Stimulated activated CD8-positive, alpha-beta memory T cell treated with anti-CD3 and anti-CD28 coated beads, Interleukin-12 subunit alpha, Interleukin-12 subunit beta, amount 100 ng/mL, for 4 hours (primary cell): ENCODE data around the gene CEBPG.

Experiments
- DNase-seq: peaks from one replicate; pipeline ENCODE4 v3.0.0-alpha.2; 2020; ENCODE audit warnings: low read depth

The CEBPG gene

GRCh38 chr19:33350538-33351309 lies 22.8 kb upstream of the CEBPG start:
- DNase-seq: no peak

DNA sequence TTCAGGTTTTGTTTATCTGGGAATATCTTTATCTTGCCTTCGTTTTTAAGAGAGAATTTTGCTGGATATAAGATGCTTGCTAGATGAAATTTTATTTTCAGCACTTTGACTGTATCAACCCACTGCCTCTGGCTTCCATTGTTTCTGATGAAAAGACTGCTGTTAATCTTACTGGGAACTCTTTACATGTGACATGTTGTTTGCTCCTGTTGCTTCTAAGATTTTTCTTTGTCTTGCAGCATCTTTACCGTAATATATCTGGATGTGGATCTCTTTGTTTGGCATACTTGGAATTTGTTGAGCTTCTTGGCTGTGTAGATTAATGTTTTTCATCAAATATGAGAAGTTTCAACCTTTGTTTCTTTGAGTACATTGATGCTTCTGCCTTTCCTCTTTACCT lies 18.0 kb upstream of the CEBPG start:
- DNase-seq: no peak

GRCh38 chr19:33357556-33357955 lies 16.0 kb upstream of the CEBPG start:
- no peak for DNase-seq

DNA sequence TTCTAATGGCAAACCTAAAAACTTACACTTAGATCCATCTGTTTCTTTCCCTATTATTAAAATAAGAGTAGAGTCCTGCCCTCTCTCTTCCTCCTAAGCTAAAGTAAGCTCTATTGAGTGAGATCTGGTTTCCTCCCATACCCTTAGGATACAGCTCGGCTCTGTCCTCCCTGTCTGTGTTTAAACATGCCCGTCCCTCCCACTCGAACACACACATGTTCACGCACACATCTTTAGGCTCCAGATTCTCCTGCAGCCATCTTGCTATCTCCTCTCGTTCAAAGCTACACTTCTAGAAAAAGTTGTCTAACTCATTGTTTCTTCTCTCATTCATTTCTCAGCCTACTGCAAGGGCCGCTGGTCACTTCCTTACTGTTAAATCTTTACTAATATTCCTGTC lies 15.1 kb upstream of the CEBPG start:
- no peak for DNase-seq

GRCh38 chr19:33359581-33359980 lies 13.9 kb upstream of the CEBPG start:
- DNase-seq: no peak

DNA sequence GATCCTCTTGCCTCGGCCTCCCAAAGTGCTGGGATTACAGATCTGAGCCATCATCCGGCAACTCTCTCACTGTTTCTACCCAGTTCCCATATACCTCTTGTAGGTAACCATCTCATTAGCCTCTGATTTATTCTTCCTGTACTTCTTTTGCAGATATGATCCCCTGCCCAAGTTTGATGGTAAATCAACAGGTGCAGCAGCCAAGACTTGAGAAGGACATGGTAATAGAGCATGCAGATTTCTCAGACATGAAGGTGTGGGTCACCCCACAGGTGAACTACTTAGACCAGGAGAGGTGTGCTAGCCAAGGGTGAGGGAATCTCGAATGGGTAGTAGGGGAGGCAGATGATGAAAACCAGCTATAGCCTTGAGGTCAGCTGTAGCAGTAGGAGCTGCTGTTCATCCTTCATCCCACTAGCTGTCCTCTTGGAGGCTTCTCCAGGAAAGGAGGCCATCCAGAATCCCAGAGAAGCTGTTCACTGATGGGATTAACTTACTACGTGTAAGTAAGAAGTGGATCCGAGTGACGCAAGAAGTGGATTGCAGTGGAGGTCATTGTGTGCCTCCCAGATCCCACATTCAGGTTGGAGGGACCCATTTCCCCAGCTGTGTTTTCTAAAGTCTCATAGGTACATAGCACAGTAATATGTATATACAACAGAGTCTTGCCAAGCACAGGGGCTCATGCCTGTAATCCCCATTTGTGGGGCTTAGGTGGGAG lies 10.8 kb upstream of the CEBPG start:
- no peak for DNase-seq

GRCh38 chr19:33363476-33363875 lies 10.0 kb upstream of the CEBPG start:
- no peak for DNase-seq

DNA sequence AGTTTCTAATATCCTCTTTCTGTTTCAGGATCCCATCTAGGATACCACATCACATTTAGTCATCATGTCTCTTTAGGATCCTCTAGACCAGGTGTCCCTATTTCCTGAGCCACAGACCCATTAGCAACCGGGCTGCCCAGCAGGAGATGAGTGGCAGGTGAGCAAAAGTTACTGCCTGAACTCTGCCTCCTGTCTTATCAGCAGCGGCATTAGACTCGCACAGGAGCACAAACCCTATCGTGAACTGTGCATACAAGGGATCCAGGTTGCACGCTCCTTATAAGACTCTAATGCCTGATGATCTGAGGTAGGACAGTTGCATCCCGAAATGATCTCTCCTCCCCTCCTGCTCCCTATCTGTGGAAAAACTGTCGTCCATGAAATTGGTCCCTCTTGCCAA lies 7.8 kb upstream of the CEBPG start:
- no peak for DNase-seq

GRCh38 chr19:33366127-33366526 lies 7.4 kb upstream of the CEBPG start:
- no peak for DNase-seq

GRCh38 chr19:33366897-33367296 lies 6.6 kb upstream of the CEBPG start:
- DNase-seq: no peak

- no peak for DNase-seq
These were observed 5.2 kb upstream of the CEBPG start for GRCh38 chr19:33368074-33368864.

DNA sequence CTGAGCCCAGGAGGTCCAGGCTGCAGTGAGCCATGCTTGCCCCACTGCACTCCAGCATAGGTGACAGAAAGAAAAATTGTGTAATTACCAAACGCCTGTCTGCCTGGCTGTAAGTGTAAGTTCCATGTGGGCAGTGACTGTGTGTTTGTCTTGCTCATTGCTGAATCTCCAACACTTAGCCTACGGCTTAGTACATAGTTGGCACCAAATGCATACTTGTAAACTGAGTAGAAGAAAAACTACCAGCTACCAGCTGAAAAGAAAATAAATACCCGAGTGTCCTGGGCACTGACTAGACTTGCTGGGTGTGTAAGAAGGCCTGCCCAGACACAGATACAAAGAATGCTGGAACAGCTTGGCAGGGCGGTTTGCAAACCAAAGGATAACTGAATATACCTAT lies 2.7 kb upstream of the CEBPG start:
- DNase-seq: no peak

DNA sequence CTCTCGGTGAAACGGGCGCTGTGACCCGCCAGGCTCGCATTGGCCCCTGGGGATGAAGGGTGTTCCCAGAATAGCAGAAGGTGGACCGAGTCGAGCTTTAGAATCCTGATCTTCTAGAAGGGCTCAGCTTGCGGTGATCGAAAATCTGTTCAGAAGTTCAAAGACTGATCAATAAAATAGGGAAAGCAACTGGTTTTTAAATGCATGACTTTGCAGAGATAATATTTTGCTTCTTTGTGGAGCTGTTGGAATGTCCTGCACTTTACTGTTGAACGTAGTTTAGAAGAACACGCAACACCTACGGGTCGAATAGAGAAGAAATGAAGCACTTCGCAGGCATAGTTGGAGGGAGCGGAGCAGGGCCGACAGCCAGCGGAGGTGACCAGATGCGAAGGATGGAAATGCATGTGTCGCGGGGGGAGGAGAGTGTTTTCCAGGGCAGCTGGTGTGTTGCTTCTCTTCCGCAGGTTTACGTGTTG lies 766 bp downstream of the CEBPG start:
- DNase-seq: no peak

DNA sequence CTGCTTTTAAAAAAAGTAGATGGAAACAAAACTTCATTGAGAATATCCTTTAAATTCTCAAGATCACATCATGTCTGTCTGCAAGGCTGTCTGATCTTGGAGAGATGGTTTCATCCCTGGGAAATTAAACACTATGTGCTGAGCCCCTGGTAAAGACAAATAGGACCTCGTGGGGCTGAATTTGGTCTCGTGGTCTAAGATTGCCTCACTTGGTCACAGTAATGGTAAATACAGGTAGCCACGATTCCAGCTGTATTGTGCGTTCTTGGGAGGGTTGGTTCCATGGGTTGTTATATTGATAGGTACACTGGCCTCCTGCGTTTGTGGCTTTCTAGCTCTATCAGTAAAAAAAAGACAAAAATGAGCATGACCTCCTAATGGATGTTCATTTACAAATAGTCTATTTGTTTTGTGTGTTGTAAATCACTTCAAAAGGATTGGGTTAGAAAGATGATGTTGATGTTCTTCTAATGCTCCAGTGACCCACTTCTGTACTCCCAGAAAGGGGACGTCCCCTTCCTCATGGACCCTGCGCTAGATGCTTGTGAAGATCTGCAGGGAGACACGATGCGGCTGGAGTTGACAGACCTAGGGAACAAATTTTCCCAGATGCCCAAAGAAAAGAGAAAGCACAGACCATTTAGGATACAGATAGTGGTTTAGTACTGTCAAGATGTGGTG lies 1.8 kb downstream of the CEBPG start:
- no peak for DNase-seq

DNA sequence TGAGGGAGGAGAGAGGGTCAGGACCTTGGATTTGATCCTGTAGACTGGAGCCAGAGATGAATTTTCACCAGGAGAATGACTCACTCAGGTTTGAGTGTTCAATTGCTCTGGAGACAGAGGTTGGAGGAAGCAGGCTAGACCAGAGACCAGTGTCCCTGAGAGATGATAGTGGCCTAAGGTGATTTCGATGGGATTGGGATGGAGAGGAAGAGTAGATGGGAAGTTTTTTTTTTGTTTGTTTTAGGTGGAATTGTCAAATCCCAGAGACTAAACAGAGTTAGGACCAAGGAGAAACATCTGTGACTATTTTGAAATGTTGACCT lies 2.3 kb downstream of the CEBPG start:
- DNase-seq: no peak

GRCh38 chr19:33376423-33376822 lies 2.9 kb downstream of the CEBPG start:
- DNase-seq: no peak

DNA sequence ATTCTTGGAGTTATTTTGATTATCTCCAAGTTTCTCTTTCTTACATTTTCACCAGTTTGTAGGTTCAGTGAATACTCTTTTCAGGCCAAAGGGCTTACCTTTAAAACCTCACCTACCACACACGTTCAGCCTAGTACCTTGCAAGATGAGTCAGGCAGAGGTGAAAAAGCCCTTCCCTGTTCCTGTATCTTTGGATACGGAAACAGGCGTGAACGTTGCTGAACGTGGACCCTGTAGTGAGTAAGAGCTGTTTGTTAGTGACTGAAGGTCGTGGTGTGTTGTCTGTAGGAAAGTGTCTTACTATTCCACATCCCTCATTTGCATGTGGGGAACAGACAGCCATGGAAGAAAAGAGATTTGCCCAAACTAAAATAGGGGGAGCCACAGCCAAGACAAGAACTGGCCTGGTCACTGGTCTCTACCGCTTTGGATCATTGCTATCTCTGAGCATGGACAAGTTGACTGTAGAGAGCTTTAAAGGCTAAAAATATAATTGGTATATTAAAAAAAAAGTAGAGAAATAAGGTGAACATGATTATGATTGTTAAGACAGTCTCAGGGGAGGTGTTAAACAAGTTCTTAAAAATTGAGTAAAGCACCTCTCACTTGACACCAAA lies 3.5 kb downstream of the CEBPG start:
- no peak for DNase-seq

- no peak for DNase-seq
These were observed 4.3 kb downstream of the CEBPG start for GRCh38 chr19:33377586-33378475.

DNA sequence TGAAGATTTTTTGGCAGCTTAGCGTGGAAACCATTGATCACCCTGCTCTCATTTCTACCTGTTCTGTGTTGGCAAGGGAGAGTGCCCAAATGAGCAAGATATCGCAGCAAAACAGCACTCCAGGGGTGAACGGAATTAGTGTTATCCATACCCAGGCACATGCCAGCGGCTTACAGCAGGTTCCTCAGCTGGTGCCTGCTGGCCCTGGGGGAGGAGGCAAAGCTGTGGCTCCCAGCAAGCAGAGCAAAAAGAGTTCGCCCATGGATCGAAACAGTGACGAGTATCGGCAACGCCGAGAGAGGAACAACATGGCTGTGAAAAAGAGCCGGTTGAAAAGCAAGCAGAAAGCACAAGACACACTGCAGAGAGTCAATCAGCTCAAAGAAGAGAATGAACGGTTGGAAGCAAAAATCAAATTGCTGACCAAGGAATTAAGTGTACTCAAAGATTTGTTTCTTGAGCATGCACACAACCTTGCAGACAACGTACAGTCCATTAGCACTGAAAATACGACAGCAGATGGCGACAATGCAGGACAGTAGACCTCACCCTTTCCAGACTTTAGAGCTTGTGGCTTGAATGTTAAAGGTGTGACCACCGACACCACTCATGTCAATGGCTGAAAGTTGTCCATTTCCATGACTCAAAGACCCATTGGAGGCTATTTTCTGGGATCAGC lies 5.8 kb downstream of the CEBPG start:
- no peak for DNase-seq

- no peak for DNase-seq
These were observed 7.6 kb downstream of the CEBPG start for GRCh38 chr19:33381101-33381500.
